ENCODE data around the gene ARID1B.

ARID1B gene

GRCh38 chr6:157089258-157089657 lies 312.1 kb downstream of the ARID1B start:
- Histone ChIP-seq H3K79me2 (ENCODE audit: insufficient read depth, low read length) (no peaks in the 10 kb centered on the region), H3K4me3 (ENCODE audit: low read depth, low read length, poor library complexity, severe bottlenecking) (no peak overlapping the region), H3F3A (ENCODE audit: insufficient read depth, low read length) (no peaks in the 10 kb centered on the region), H3K36me3 (ENCODE audit: insufficient read depth, low read length) (peaks cover 46% of the 10 kb centered on the region), H4K20me1 (ENCODE audit: insufficient read depth, low read length) (no peaks in the 10 kb centered on the region), H3K4me2 (ENCODE audit: low read length) (no peak overlapping the region), H2AFZ (ENCODE audit: low read length) (no peak overlapping the region), H3K9ac (ENCODE audit: low read length) (no peak overlapping the region), H3K9me3 (ENCODE audit: low read length) (no peaks in the 10 kb centered on the region), H3K27ac (ENCODE audit: low read depth, low read length, poor library complexity, severe bottlenecking) (no peak overlapping the region), H3K4me1 (ENCODE audit: insufficient read depth, low read length, severe bottlenecking) (peaks cover 4% of the 10 kb centered on the region), H3K9me2 (ENCODE audit: low read depth, low read length) (no peaks in the 10 kb centered on the region), H3K27me3 (ENCODE audit: insufficient read depth, low read length) (no peaks in the 10 kb centered on the region)
- TF ChIP-seq CTCF (IDR thresholded peaks at IDR 0.05; ENCODE audit: low read length): no peak

GRCh38 chr6:157089851-157090250 lies 312.7 kb downstream of the ARID1B start:
- Histone ChIP-seq H3K4me3 (ENCODE audit: low read depth, low read length, poor library complexity, severe bottlenecking) (no peak overlapping the region), H3K4me2 (ENCODE audit: low read length) (no peak overlapping the region), H3K9me3 (ENCODE audit: low read length) (no peaks in the 10 kb centered on the region), H3K27ac (ENCODE audit: low read depth, low read length, poor library complexity, severe bottlenecking) (no peak overlapping the region), H3F3A (ENCODE audit: insufficient read depth, low read length) (no peaks in the 10 kb centered on the region), H4K20me1 (ENCODE audit: insufficient read depth, low read length) (no peaks in the 10 kb centered on the region), H3K79me2 (ENCODE audit: insufficient read depth, low read length) (no peaks in the 10 kb centered on the region), H2AFZ (ENCODE audit: low read length) (no peak overlapping the region), H3K9me2 (ENCODE audit: low read depth, low read length) (no peaks in the 10 kb centered on the region), H3K9ac (ENCODE audit: low read length) (no peak overlapping the region), H3K4me1 (ENCODE audit: insufficient read depth, low read length, severe bottlenecking) (peaks cover 4% of the 10 kb centered on the region), H3K27me3 (ENCODE audit: insufficient read depth, low read length) (no peaks in the 10 kb centered on the region), H3K36me3 (ENCODE audit: insufficient read depth, low read length) (peaks cover 45% of the 10 kb centered on the region)
- no peak for TF ChIP-seq EZH2 (IDR thresholded peaks at IDR 0.05; ENCODE audit: borderline replicate concordance, low read length)
- TF ChIP-seq CTCF (IDR thresholded peaks at IDR 0.05; ENCODE audit: low read length): no peak

- Histone ChIP-seq H3K27me3 (ENCODE audit: insufficient read depth, low read length) (no peaks in the 10 kb centered on the region), H3K79me2 (ENCODE audit: insufficient read depth, low read length) (no peaks in the 10 kb centered on the region), H2AFZ (ENCODE audit: low read length) (no peak overlapping the region), H3K36me3 (ENCODE audit: insufficient read depth, low read length) (peaks cover 46% of the 10 kb centered on the region), H3K4me3 (ENCODE audit: low read depth, low read length, poor library complexity, severe bottlenecking) (no peak overlapping the region), H4K20me1 (ENCODE audit: insufficient read depth, low read length) (no peaks in the 10 kb centered on the region), H3K9me3 (ENCODE audit: low read length) (no peaks in the 10 kb centered on the region), H3K9ac (ENCODE audit: low read length) (no peak overlapping the region), H3K9me2 (ENCODE audit: low read depth, low read length) (no peaks in the 10 kb centered on the region), H3F3A (ENCODE audit: insufficient read depth, low read length) (no peaks in the 10 kb centered on the region), H3K4me1 (ENCODE audit: insufficient read depth, low read length, severe bottlenecking) (peaks cover 4% of the 10 kb centered on the region), H3K4me2 (ENCODE audit: low read length) (no peak overlapping the region), H3K27ac (ENCODE audit: low read depth, low read length, poor library complexity, severe bottlenecking) (no peak overlapping the region)
- TF ChIP-seq CTCF (IDR thresholded peaks at IDR 0.05; ENCODE audit: low read length) (no peak), EZH2 (IDR thresholded peaks at IDR 0.05; ENCODE audit: borderline replicate concordance, low read length) (no peak)
These were observed 313.6 kb downstream of the ARID1B start for GRCh38 chr6:157090736-157091135.

Measured in OCI-LY1 (cell line).